ENCODE measurements around the gene TECTB.

DNA sequence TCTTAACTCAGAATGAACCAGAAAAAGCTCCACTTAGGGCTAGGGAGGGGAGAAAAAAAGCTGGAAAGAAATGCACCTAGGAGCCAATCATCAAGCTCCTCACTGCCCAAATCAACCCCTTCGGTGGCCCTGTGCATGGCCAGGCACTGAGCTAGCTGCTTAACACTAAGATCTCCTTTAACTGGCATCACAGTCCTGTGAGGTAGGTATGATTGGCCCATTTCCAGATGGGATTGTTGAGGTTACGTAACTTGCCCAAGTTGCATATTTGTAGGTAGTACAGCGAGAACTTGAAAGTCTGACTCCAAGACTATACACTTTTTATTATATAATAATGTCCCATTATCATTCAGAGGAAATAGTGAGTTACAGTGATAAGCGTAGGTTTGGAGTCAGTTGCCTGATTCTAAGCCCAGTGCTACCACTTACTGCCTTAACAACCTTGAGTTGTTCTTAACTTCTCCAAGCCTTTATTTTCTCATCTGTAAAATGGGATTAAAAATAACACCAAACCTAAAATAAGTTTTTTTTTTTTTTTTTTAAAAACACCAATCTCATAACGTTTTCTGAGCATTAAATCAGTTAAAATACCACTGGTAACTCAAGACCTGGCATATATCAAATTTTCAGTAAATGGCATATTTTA, 53.5 kb downstream of the TECTB start:
- TF ChIP-seq, protein P1, sequence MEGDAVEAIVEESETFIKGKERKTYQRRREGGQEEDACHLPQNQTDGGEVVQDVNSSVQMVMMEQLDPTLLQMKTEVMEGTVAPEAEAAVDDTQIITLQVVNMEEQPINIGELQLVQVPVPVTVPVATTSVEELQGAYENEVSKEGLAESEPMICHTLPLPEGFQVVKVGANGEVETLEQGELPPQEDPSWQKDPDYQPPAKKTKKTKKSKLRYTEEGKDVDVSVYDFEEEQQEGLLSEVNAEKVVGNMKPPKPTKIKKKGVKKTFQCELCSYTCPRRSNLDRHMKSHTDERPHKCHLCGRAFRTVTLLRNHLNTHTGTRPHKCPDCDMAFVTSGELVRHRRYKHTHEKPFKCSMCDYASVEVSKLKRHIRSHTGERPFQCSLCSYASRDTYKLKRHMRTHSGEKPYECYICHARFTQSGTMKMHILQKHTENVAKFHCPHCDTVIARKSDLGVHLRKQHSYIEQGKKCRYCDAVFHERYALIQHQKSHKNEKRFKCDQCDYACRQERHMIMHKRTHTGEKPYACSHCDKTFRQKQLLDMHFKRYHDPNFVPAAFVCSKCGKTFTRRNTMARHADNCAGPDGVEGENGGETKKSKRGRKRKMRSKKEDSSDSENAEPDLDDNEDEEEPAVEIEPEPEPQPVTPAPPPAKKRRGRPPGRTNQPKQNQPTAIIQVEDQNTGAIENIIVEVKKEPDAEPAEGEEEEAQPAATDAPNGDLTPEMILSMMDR (IDR thresholded peaks at IDR 0.05): no peak
- TF ChIP-seq POLR2A (IDR thresholded peaks at IDR 0.05): no peak
